ENCODE results near the gene MAPK14.

Gene MAPK14

DNA sequence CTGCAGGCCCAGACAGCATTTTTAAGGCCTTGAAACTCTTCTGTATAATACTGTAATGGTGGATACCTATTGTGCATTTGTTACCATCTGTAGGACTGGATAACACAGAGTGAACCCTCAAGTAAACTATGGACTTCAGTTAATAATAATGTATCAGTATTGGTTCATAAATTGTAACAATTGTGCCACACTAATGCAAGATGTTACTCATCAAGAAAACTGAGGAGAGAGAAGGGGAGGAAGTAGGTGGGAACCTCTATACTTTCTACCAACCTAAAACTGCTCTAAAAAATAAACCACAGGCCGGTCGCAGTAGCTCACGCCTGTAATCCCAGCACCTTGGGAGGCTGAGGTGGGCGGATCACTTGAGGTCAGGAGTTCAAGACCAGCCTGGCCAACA, 113.5 kb downstream of the MAPK14 start:
- DNase-seq: no peak

DNA sequence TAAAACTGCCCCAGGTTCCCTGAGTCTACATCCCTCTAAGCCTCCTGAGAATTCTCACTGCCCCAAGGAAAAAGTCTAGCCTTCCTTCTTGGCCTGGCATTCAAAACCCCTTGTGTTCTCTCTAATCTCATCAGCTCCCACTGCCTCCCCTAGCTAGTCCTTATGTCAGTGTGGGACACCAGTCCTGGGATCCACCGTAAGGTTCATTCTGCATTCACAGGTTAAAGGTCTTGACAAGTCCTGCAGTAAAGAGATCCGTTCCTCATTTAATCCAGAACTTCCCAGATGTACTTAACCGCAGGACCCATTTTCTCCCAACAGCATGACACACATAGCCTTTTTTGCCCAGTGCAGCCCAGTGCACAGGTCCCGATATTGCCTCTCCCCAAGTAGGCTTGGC, 114.4 kb downstream of the MAPK14 start:
- no peak for DNase-seq

DNA sequence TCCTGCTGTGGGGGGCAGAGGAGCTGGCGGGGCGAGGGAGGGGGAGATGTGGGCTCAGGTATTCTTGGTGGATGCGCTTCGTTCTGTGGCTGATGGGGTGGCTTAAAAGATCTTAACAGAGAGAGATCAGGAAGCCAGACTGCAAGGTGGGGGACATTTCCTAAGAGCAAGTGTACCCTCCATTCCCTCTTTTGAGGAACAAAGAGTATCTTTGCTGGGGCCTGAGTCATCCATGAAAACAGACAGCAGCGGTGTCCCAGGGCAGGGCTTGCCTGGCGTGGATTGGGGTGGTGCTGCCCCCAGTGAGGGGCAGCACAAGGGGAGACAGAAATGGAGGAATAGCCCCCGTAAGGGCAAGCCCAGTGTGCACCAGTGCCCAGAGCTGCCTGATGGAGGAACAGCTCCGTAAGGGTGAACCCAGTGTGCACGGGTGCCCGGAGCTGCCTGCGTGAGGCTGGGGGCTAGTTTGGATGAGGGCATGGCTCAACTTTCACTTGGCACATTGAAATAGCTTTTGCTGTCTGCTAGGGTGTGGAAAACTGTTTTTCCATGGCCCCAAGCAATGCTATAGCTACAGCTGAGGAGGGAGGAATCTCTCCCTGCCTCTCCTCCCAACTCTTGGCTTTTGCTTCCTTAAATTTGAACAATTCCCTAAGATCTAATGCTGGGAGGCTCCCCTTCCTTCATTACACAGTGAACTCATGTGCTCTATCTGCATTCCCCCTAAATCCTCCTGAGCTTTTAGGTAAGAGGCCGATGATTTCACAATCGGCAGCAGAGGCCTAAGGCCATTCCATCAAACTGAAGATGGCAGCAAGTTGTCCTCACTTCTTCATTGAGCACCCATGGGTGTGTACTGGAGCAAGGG, 115.6 kb downstream of the MAPK14 start:
- no peak for DNase-seq

DNA sequence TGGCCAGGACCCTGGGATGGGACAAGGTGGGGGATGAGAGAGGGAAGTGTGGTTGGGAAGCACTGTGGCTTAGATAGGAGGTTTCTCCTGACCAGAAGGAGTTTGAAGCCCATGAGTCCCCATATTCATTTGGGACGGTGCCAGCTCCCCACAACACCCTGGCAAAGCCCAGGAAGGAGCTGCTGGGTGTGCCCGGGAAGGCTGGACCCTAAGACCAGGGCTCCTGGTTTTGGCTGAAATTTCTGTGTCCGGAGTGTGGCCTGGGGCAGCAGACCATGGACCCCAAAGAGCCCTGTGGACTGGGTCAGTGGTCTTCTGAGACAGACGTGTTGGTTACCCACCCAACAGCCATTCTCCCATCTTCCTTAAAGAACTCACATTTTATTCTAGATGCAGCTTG, 117.9 kb downstream of the MAPK14 start:
- no peak for DNase-seq

DNA sequence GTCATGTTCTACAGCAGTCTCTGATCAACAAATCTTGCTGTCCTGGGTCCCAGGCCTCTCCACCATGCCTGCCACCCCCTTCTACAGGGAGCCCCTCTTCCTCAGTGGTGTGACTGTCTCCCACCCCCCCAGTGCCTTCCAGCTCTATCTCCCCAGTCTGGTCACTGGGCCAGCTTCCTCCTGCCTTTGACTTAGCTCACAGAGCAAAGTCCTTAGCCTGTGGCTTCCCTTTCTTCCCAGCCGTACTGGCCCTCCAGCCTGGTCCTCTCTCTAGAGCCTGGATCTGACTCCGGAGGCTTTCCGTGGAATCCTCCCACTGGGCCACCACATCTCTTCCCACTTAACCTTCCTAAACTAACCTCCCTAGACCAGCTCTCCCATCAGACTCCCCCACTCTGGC, 119.7 kb downstream of the MAPK14 start:
- DNase-seq: no peak

DNA sequence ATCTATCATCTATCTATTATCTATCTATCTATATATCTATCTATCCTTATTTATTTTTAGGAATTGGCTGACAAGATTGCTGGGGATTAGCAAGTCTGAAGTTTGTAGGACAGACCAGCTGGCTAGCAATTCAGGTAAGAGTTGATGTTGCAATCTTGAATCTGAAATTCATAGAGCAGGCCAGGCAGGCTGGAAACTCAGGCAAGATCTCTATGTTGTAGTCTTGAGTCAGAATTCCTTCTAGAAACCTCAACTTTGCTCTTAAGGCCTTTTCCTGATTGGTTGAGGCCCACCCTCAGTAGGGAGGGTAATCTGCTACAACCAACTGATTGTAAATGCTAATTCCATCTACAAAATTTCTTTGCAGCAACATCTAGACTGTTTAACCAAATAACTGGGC, 121.9 kb downstream of the MAPK14 start:
- no peak for DNase-seq

- no peak for DNase-seq
Measured at GRCh38 chr6:36150283-36150682, 122.7 kb downstream of the MAPK14 start.

- DNase-seq: no peak
Measured at GRCh38 chr6:36154286-36154685, 126.7 kb downstream of the MAPK14 start.

GRCh38 chr6:36155662-36156061, 128.1 kb downstream of the MAPK14 start:
- no peak for DNase-seq

- DNase-seq: no peak
Measured at GRCh38 chr6:36160147-36160760, 132.6 kb downstream of the MAPK14 start.

Measured in stimulated activated CD4-positive, alpha-beta T cell treated with anti-CD3 and anti-CD28 coated beads, Interleukin-2, amount 100 ng/mL, for 48 hours (primary cell).